ENCODE results near the gene LAIR1.

GRCh38 chr19:54369082-54369687, 4.5 kb upstream of the LAIR1 start:
- TF ChIP-seq EP300 (IDR thresholded peaks at IDR 0.05), result no peak
- TF ChIP-seq CTCF (IDR thresholded peaks at IDR 0.05), result no peak
- no peak for TF ChIP-seq POLR2A (IDR thresholded peaks at IDR 0.05)

Data from upper lobe of left lung (tissue), 4 donors.